WERI-Rb-1 (cell line): ENCODE results near the gene PPM1N.

Experiments
- DNase-seq: peaks from one replicate; pipeline ENCODE4 v3.0.0-alpha.2; 2020
- H3K27ac ChIP-seq: fragments of 250-450 bp; sonication (Bioruptor Pico); 2 replicates; pipeline ENCODE4 v1.5.1; 2020; ENCODE audit warnings: mild to moderate bottlenecking, moderate library complexity
- H3K27me3 ChIP-seq: fragments of 250-450 bp; sonication (Bioruptor Pico); 2 replicates; pipeline ENCODE4 v1.5.1; 2021; ENCODE audit warnings: mild to moderate bottlenecking, low read depth, moderate library complexity; ENCODE audit not compliant: insufficient read depth, severe bottlenecking
- H3K36me3 ChIP-seq: fragments of 250-450 bp; sonication (Bioruptor Pico); 2 replicates; pipeline ENCODE4 v1.5.1; 2020; ENCODE audit warnings: mild to moderate bottlenecking, moderate library complexity
- H3K4me3 ChIP-seq: 2 replicates; pipeline ENCODE4 v1.5.1; 2011; ENCODE audit warnings: low read depth, mild to moderate bottlenecking, control low read depth, low read length
- H3K9me3 ChIP-seq: fragments of 250-450 bp; sonication (Bioruptor Pico); 2 replicates; pipeline ENCODE4 v1.5.1; 2021; ENCODE audit warnings: mild to moderate bottlenecking, moderate library complexity; ENCODE audit not compliant: severe bottlenecking
- TF ChIP-seq, protein P1 (sequence below): IDR thresholded peaks from 2 replicates; pipeline ENCODE4 v1.5.1; 2011; ENCODE audit warnings: low read depth, mild to moderate bottlenecking, control low read depth, inconsistent platforms, low read length

The PPM1N gene

DNA sequence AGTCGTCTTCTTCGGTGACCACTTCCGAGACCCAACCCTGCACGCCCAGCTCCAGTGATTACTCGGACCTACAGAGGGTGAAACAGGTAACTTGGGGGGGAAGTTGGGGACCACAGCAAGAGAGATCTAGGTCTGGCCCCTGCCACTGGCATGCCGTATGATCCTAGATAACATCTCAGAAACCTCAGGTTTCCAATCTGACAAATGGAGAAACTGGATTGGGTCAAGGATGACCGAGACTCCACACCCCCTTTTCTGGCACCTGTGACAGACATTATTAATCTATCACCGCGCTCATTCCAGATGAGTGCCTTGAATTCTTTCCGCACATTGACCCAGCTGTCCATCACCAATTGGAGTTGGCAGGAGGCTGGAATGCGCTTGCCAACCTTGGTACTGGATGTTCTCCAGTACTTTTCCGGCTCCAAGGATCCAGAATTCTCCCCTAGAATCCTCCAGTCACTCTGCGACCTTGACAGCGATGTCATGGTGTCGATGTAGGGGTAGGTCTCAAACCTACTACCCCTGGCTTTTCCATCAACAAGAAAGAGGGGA lies 26.4 kb downstream of the PPM1N start:
- H3K9me3 ChIP-seq, result no peaks in the 10 kb centered on the region
- TF ChIP-seq, protein P1, sequence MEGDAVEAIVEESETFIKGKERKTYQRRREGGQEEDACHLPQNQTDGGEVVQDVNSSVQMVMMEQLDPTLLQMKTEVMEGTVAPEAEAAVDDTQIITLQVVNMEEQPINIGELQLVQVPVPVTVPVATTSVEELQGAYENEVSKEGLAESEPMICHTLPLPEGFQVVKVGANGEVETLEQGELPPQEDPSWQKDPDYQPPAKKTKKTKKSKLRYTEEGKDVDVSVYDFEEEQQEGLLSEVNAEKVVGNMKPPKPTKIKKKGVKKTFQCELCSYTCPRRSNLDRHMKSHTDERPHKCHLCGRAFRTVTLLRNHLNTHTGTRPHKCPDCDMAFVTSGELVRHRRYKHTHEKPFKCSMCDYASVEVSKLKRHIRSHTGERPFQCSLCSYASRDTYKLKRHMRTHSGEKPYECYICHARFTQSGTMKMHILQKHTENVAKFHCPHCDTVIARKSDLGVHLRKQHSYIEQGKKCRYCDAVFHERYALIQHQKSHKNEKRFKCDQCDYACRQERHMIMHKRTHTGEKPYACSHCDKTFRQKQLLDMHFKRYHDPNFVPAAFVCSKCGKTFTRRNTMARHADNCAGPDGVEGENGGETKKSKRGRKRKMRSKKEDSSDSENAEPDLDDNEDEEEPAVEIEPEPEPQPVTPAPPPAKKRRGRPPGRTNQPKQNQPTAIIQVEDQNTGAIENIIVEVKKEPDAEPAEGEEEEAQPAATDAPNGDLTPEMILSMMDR, result no peak
- DNase-seq, result no peak
- no peak overlapping the region for H3K27ac ChIP-seq
- H3K4me3 ChIP-seq, result no peak overlapping the region
- H3K36me3 ChIP-seq, result peaks cover 62% of the 10 kb centered on the region
- no peaks in the 10 kb centered on the region for H3K27me3 ChIP-seq

DNA sequence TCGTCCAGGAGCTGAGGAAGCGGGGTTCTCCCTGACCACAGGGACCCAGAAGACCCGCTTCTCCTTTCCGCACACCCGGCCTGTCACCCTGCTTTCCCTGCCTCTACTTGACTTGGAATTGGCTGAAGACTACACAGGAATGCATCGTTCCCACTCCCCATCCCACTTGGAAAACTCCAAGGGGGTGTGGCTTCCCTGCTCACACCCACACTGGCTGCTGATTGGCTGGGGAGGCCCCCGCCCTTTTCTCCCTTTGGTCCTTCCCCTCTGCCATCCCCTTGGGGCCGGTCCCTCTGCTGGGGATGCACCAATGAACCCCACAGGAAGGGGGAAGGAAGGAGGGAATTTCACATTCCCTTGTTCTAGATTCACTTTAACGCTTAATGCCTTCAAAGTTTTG lies 27.9 kb downstream of the PPM1N start:
- no peaks in the 10 kb centered on the region for H3K9me3 ChIP-seq
- H3K36me3 ChIP-seq, result peaks cover 49% of the 10 kb centered on the region
- H3K27ac ChIP-seq, result no peak overlapping the region
- DNase-seq, result peak; percentile 83
- no peaks in the 10 kb centered on the region for H3K27me3 ChIP-seq
- TF ChIP-seq, protein P1, result no peak
- no peak overlapping the region for H3K4me3 ChIP-seq

DNA sequence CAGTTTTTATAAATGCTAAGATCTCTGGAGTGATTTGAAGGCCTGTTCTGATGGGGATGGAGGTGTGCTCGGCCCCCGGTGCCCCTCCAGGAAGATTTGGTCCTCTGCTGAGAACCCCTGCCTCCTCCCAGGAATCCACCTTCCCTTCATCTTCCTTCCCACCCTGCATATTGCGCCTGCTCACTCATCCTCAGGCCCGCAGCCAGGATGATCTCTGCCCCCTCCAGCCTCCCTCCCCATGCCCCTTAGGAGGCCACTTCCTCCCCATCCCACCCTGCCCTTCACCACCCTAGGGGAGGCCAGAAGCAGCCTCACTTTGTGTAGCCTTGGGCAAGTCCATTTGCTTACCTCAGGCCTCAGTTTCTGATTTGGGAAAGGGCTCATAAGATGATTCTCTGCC lies 28.7 kb downstream of the PPM1N start:
- no peak overlapping the region for H3K27ac ChIP-seq
- no peaks in the 10 kb centered on the region for H3K27me3 ChIP-seq
- H3K4me3 ChIP-seq, result no peak overlapping the region
- TF ChIP-seq, protein P1, result no peak
- no peak for DNase-seq
- no peaks in the 10 kb centered on the region for H3K9me3 ChIP-seq
- peaks cover 45% of the 10 kb centered on the region for H3K36me3 ChIP-seq

DNA sequence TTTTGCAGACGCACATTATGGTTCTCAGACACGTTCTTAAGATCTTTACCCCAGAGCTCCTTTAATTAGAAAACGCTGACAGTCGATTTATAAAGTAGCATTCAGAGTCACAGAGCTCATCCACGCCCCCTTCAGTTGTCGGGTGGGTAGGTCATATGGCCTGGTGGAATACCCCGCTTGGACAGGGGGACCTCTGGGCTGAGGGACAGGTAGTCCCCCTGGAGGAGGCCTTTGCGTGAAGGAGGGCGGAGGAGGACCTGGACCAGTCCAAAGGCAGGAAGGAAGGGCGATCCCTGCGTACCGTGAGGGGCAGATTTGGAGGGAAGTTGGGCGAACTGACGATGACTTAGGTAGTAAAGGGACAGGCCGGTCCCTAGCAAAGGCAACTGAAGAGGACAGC lies 29.5 kb downstream of the PPM1N start:
- peaks cover 43% of the 10 kb centered on the region for H3K36me3 ChIP-seq
- no peak for DNase-seq
- H3K9me3 ChIP-seq, result no peaks in the 10 kb centered on the region
- TF ChIP-seq, protein P1, result no peak
- no peak overlapping the region for H3K4me3 ChIP-seq
- no peak overlapping the region for H3K27ac ChIP-seq
- no peaks in the 10 kb centered on the region for H3K27me3 ChIP-seq

DNA sequence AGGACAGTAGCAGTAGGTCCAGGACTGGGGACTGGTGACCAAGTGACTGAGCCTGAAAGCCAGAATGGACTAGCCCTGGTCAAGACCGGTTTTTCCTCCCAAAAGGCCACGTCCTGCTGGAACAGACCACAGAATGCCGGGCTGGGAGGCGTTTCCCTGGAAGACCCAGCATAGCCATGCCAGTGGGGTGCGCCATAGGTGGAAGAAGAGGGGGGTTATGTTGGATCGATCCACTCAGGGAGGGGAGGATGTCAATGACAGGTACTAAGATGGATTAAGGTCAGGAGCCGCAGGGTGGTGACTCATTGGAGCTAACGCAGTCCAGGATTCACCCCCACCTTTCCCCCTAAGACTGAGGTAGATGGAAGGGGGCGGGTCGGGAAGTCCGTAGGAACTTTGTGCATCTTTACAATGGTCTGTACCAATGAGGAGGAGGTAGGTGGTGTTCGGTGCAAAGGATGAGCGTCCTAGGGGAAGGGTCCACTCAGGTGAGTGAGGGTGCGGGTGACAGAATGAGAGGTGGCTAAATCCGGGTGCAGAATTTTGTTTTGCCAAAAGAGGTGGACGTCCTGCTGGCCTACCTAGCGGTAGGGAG lies 30.0 kb downstream of the PPM1N start:
- Histone ChIP-seq H3K4me3 (no peak overlapping the region), H3K36me3 (peaks cover 40% of the 10 kb centered on the region), H3K9me3 (no peaks in the 10 kb centered on the region), H3K27me3 (no peaks in the 10 kb centered on the region), H3K27ac (no peak overlapping the region)
- DNase-seq, result peak; percentile 45
- TF ChIP-seq, protein P1, result no peak

DNA sequence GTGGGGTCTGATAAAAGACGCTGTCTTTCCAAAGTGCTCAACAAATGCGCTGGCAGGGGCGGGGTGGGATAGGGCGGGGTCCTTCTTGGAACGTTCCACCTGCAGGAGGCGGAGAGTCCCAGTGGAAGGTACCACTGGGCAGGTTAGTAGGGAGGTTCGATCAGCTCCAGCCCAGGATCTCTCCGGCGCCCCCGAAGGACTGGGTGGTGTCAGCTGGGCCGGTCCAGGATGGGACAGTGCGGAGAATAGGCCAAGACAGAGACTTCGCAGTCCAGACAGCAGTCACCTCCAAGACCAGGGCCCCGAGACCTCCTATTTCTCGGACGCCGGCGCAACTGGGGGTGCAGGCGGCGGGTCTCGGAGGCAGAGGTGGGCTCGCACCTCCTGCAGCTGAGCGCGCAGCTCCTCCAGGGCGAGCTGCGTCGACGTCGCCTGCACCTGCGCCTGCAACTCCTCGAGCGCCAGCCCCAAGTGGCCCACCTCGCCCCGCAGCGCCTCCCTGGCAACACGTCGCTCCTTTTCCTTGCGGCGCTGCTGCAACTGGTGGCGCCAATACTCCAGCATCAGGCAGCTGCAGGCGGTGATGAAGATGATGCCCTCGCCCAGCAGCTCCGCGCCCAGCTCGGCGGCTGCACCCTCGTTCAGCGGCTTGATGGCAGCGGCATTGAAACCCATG lies 30.6 kb downstream of the PPM1N start:
- TF ChIP-seq, protein P1, result no peak
- H3K4me3 ChIP-seq, result no peak overlapping the region
- H3K27ac ChIP-seq, result no peak overlapping the region
- H3K9me3 ChIP-seq, result no peaks in the 10 kb centered on the region
- H3K27me3 ChIP-seq, result no peaks in the 10 kb centered on the region
- DNase-seq, result no peak
- H3K36me3 ChIP-seq, result peaks cover 34% of the 10 kb centered on the region
